NOMO-1 (cell line): ENCODE results near the gene CRACDL.
"Not testable (repeated sequence)": the region's sequence is repeated elsewhere in the genome, so short reads cannot be mapped to it uniquely, and the experiment has no call there.

Source experiments
- DNase-seq, 2 experiments: peaks; one replicate each; lab custom pipeline; 2025; ENCODE audit not compliant: unreplicated experiment in 2 of 2; lab: John Stamatoyannopoulos, UW

CRACDL gene

DNA sequence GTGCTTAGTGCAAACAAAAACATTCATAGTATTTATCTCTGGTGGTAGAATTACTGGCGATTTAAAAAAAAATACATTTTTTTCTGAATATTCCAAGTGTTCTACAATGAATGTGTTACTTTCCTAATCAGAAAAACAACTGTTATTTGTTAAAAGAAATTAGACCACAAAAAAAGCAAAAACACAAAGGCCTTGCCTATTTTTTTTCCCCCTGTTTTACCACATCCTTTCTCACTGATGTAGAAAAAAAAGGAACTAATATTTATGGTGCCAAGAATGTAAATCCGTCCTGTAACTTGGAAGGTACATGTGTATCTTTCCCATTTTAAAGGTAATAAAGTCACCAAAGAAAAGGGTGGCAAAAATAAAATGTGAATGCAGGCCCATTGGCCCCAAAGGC, 176.7 kb downstream of the CRACDL start:
- DNase-seq, result peak; percentile 21 to 32

GRCh38 chr2:98757904-98758421, 178.1 kb downstream of the CRACDL start:
- peak; percentile 84 to 95 for DNase-seq

DNA sequence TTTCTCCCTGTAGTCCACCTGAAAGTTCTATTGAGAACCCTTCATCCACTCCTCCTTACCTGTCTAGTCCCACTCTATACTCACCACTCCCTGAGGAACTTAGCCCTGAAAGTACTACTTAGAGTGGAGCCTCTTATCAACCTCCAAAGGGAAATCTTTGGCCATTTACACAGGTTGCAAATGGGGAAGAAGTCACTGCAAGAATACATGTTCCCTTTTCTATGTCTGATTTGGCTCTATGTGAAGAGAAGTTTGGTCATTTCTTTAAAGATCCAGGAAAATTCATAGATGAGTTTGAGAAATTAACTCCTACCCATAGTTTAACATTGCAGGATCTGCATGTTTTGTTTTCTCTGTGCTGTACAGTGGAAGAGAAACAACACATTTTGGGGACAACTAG, 182.2 kb downstream of the CRACDL start:
- DNase-seq, result no peak

- DNase-seq, result not testable (repeated sequence)
These were observed 183.3 kb downstream of the CRACDL start for GRCh38 chr2:98752711-98753110.

DNA sequence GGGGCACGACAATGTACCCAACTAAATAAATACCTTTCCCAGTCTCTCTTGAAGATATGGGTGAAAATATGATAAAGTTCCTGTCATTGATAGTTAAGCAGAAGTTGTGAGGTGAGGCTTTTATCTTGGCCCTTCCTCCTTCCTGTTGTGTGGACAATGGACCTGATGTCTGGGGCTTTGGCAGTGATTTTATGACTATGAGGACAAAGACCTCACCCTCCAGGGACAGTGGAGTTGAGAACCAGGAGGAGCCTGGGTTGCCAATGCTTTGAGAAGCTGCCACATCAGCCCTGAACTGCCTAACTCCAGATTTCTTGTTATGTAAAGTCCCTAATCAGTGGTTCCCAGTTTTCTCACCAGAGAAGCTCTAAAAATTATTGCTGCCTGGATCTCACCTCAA, 184.3 kb downstream of the CRACDL start:
- DNase-seq, result no peak

GRCh38 chr2:98750593-98751282, 185.3 kb downstream of the CRACDL start:
- DNase-seq, result no peak

- DNase-seq, result peak; percentile 49 to 87
These were observed 187.0 kb downstream of the CRACDL start for GRCh38 chr2:98749066-98749450.

GRCh38 chr2:98748292-98749065, 187.5 kb downstream of the CRACDL start:
- DNase-seq, result no peak

DNA sequence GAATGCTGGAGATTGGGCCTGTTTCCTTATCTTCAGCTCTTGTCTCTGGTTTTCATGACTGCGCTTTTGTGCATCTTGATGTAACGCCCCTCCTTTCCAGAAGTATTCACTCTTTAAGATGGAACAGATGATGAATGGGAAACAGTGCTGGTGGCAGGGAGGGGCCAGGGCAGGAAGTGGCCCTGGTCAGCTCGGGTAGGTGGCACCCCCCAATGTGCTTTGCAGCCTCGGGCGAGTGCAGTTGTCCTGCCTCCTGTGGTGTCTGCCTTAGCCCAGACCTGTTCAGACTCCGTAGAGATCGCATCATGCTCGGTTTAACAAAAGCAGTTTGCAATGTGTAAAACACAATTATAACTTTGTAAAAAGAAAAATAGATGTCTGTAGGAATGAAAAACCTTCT, 188.1 kb downstream of the CRACDL start:
- no peak for DNase-seq

- no peak for DNase-seq
These were observed 189.6 kb downstream of the CRACDL start for GRCh38 chr2:98746426-98746825.

DNA sequence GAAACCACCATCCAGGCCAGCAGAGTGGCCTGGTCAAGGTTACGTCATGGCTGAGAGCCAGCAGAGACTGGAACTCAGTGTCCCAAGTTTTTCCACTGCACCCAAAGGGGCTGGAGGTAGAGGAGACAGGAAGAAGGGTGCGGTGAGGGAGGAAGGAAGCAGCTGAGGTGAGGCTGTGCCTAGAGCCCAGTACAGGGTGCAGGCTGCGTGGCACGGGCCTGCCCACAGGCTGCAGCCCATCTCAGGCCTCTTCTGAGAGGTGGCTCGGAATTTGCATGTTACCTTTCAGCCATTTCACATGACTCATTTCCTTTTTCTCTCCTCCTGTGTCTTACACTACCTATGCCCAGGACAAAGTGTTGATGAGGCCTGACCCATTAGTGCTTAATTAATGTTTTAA, 191.4 kb downstream of the CRACDL start:
- no peak for DNase-seq
